CD4-positive, alpha-beta T cell treated with Interleukin-2 at 100 ng/mL for 4 hours (primary cell): ENCODE results near the gene SPATA9.
"Not testable (repeated sequence)": the region's sequence is repeated elsewhere in the genome, so short reads cannot be mapped to it uniquely, and the experiment has no call there.

Experiments
- DNase-seq: peaks from one replicate; pipeline ENCODE4 v3.0.0-alpha.2; 2020; ENCODE audit warnings: low spot score

The SPATA9 gene

DNA sequence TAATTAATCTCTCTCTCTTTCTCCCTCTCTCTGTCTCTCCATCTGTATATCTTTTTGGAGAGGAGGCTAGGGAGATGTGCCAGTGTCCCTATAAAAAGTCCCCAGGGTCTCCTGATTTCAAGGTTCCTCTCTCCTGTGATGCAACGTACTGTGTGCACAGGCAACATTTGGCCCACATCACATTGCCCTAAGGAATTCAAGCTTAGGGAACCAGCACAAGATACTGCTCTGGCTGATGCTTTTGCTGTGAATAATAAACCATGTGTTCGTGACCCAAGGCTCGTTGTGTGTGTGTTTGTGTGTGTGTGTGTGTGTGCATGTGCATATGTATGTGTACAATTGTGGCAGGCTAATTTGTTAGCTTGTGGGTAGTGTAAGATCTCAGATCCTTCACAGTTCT, 9.7 kb downstream of the SPATA9 start:
- no peak for DNase-seq

DNA sequence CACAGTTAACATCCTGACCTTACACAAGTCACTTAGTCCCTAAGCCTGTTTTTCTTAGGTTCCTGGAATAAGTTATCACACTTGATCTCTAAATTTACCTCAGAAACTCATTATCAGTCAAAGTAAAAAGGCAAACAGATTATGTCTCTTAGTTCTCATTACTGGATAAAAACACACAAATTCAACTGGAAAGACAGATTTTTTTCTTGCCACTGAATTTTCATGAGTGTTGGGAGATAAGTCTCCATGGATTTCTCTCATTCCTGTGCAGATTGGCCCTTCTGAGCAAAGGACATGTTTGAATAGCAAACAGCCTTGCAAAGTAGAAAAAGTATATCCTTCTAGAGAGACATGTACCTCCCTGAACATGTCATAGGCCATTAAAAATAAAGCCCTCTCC, 10.2 kb downstream of the SPATA9 start:
- no peak for DNase-seq

DNA sequence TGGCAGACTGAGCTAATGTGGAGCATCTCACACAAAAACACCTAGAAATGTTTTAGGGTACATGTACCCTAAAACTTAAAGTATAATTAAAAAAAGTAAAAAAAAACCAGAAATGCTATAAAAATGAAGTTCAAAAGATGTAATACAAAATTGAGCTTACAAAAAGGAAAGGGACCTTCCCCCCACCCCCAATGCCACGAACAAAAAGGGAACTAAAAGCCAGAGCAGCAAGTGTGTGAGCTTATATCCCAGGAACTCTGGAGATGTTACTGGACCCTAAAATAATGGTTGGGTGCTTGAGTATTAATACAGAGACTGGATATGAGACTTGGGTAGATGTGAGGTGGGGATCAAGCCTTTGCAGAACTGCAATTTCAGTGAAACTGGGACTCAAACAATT, 11.0 kb downstream of the SPATA9 start:
- no peak for DNase-seq

DNA sequence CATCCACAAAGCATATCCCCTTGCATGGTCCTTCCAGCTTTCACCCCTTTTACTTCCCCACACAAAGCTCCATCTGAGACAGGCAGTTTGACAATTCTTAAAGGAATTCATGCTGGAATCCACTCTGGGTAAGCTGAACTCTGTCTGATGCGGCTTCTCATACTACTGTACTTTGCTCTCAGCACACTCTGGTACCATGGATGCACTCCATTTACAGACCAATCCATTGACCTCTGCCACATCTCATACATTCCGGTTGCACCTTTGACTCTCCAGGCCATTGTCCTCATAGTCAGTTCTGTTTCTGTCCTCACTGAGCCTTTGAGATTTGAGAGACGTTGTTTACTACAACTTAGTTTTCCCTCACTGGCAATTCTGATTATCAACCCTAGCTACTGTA, 12.2 kb downstream of the SPATA9 start:
- DNase-seq: no peak

DNA sequence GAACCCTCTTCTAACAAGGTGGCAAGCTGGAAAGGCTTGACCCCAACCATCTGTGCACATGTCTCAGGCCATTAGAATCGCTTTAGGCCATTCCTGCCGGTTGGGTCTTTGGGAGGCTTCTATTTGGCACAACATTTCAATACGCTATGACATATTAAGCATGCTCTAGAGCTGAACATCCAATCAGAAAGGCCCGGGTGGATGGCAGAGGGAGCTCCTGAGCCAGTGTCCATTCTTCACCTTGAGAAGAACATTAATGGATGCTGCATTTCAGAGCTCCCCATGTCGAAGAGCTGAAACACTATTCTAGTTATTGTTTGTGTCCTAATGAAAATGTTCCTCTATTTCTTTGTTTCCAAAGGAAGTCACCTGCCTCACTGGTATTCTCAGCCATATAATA, 12.8 kb downstream of the SPATA9 start:
- DNase-seq: no peak

DNA sequence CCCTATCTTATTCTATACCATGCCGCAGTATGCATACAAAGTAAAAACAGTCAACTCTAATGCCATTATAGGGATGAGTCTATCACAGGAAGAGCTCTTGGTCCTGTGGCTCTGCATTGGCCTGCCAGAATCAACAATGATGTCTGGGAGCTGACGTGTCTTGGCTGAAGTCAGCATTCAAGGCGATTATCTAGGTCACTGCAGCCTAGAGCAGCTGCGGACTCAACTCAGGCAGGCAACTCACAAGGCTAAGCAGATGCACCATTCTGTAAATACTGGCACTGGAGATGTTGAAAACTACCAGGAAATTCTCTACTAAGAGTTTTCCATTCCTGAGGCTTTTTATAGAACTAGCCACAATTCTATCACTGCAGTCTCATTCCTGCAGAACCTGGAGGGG, 13.3 kb downstream of the SPATA9 start:
- DNase-seq: no peak

DNA sequence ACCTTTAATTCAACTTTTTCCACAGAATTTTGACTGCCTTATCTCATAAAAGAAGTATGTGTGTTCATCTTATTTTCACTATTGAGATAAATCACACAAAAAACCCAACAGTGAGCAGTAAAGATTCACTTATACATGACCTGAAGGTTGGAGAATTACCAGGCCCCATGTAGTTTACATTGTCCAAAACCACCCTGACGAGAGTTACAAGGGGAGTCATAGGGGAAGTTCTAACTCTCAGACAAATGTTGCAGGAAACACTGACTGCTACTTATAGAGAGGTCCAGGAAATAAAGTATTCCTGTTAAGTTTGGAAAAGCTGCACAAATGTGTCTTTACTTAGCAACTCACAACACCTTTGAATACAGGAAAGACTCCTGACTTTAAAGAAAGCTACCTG, 14.1 kb downstream of the SPATA9 start:
- no peak for DNase-seq

DNA sequence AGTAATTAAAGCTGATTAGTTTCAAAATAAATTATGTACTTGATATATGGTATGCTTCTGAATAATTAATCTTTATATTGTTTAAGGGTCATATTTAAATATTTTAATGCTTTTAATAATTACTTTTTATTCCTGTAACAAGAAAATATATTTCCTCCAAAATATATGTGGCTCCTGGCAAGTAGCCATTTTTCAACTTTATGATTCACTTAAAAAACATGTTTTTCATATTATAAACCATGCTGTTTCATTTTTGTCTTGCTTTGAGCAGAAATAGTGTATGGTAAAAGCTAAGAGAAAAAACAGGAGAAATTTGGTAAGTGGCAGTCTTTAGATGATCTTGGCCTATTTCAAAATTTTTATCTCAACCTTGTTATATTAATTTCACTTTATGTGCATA, 14.6 kb downstream of the SPATA9 start:
- no peak for DNase-seq

DNA sequence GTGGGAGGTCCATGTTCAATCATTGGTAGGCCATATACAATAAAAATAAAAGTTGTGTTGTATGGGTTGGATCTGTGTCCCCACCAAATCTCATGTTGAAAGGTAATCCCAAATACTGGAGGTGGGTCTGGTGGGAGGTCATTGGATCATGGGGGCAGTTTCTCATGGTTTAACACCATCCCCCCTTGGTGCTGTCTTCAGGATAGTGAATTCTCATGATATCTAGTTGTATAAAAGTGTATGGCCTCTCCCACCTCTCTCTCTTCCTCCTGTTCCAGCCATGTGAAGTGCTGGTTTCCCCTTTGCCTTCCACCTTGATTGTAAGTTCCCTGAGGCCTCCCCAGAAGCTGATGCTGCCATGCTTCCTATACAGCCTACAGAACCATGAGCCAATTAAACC, 15.1 kb downstream of the SPATA9 start:
- no peak for DNase-seq

DNA sequence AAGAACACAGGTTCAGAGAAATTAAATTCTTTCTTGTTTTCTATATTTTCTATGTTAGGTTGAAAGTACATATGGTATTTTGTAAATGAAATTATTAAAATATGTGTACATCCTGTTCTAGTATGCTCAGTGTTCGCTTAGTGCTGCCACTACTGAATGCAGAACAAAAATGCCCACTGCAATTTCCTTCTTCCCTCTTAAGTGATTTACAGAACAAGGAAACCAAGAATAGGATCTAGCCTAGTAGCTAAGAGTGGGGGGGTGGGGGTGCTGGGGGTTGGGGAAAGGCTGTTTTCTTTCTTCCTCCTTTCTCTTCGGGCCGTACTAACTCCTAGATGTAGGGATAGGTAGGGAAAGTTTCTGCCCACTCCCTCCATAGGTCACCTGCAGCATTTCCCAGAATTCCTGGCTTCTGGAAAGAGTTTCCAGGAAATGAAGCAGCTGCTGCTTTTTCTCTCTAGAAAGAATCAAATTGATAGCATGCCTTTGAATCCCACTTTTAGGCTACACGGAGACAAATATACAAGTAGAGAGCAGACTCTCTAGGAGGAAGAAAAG, 15.7 kb downstream of the SPATA9 start:
- no peak for DNase-seq

DNA sequence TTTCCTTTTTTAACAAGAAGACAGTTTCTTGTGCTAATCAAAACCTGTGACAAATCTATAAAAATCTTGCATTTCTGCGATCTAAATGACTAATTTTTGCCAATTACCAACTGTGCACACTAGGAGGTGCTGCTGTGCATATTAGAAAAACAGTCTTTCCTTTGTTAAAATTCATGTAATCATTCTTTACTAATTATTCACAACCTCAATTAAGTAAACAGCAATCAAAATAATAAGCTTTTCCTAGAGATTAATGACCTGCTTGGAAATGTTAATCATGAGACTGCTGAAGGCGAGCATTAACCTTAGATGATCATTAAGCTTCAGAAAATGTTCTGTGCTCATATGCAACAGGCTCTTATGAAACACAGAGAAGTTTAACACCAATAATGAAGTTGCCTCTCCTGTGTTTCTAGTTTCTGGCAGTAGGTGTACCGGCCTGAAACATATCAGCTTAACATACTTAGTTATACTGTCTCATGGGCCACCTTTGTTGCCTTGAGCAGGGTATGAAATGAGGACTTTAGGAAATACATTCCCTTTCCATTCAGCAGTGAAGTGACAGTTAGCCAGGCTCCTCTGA, 18.5 kb downstream of the SPATA9 start:
- DNase-seq: peak; percentile 56

DNA sequence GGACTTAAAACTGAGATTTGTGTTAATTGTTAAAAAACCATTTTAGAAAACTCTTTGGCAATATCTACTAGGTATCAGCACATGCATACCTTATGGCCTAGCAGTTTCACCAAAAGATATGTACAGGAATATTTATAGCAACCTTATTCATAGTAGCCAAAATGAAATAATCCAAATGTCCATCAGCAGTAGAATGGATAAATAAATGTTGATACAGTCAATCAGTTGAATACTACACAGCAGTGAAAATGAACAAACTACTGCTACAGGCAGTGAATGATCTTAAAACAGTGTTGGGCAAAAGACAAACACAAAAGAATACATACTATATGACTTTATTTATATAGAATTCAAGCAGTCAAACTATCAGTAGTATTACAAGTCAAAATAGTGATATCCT, 19.8 kb downstream of the SPATA9 start:
- DNase-seq: no peak

DNA sequence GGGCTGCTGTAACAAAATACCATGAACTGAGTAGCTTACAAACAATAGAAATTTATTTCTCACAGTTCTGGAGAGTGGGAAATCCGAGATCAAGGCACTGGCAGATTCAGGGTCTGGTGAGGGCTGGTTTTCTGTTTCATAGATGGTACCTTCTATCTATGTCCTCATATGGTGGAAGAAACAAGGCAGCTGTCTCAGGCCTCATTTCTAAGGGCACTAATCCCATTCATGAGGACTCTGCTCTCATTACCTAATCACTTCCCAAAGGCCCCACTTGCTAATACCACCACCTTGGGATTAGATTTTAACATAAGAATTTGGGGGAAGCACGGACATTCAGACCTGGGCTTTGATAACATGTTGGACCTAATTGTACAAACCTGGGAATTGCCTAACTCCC, 22.7 kb downstream of the SPATA9 start:
- DNase-seq: no peak

DNA sequence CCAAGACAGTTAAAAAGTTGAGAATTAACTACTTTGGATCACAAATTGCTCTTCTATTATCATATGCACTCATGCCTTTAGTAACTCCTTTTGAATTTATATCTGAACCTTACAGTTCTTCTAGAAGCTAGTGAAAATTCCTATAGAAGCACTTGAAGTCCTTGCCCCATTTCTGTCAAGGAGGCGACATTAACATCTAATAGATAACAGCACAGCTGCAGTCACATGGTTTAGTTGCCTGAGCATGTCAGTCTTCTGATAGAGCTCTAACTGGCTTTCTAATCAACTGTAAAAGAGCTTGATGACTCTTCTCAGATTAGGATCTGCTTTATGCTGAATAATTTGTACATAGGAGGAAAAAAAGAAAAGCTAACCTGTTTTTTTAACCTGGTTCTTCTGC, 27.2 kb downstream of the SPATA9 start:
- no peak for DNase-seq

DNA sequence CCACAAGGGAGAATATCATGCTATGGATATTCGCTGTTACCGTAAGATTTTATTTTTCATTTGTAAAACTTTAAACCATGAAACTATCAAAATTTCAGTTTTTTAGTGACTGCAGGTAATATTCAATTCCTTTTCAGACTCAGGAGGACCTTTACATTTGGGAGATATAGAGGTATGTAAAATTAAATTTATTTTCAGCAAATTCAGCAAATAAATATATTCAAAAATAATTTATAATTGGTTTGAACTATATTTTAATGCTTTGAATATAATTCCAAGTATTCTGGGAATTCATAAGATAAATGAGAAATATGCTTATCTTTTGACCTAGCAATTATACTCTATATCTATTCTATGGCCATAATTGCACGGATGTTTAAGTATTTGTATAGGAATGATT, 28.6 kb downstream of the SPATA9 start:
- no peak for DNase-seq

DNA sequence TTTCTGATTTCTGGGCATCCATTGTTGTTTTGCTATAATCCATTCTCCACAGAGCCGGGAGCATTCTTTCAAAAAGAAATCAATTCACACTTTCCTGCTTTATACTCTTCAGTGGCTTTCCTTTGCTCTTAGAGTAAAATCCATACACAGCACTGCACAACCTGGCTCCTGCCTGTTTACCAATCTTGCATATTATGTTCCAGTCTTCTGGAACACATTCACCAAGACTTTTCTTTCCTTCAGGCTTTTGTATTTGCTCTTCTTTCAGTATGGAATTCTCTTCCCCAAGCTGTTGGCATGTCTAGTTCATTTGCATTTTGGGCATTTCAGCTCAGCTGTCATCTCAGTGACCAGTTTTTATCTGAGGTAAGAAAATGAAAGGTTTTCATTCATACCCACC, 29.9 kb downstream of the SPATA9 start:
- no peak for DNase-seq

DNA sequence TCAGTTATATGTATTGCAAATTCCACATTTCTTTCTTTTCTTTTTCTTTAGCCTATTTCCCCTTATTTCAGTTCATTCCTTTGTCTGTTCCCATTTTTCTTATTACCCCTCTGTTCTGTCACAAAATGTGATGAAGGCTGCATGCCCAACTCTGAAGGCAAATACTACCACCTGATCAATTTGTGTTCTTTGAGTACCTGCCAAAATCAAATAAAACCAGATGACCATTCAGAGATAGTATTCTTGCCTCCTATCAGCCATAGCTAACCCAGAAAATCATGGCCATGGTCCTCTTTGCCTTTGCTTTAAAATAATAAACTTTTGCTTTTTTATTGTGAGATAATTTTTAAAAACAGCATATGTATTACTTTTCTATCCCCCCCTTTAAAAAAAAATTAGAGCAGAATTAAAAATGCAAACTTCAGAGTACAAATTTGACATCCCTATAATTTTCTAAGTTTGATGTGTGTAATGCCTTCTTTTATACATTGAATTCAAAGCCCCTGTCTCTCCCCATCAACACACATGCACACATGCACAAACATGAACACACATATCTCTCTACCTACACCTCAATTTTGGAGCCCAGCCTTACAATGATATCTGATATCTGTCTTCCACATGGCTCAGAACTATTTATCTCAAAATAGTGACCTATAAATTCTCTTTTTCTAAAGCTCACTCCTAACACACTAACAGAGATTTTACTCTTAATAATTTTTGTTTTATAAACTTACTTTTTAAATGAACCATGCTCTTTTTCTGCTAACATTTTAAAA, 32.8 kb downstream of the SPATA9 start:
- DNase-seq: no peak

DNA sequence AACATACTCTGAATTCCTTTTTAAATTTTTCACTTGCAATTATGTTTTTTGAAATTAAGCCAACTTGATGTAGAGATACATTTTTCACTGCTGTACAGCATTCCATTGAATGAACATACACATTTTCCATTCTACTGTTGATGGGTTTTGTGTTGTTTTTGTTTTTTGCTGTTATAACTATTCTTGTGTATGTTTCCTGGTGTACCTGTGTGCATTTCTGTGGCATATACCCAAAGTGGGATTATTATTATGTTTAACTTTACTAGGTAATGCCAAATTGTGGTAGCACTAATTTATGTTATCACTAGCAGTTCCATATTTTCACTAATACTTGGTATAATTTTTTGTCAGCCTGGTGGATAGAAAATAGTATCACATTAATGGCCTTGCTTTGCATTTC, 33.5 kb downstream of the SPATA9 start:
- no peak for DNase-seq

DNA sequence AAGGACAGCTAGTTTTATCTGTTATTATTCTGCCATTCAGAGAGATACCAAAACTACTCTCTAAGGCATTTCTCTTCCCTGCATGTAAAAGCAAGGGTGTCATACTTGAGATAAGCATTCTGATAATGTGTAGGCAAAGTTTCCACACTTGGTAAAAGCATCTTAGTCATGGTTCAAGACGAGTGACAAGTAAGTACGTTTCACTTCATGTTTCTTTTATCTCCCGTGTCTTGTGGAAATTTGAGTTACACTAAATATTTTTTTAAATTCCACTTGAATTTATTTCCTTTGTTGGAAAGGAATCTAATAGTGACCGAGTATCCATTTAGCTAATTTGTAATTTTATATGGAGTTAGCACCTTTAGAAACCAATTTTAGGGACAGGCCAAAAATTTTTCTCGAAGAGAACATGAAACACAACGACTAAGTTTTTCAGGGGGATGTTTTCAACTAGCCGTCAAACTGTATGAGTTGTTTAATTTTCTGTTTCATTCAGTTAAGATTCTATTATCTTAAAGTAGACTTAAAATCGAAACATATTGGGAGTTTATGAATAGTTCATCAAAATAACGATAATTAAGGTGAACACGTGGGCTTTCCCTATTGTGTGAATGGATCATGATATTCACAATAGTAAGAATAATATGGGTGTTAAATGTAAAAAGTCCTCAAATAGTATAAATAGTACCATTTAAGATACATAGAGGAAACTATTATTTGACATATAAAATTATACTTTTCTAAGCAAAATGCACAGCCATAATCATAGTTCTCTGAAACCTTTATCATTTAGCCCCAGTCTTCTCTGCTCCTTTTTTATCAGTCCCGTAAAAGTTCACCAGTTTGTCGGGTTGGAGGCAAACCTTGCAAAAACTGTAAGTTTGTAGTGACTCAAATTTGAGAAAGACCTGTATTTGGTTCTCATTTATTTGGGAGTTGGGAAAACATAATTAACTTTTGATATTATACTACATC, 34.6 kb downstream of the SPATA9 start:
- DNase-seq: peak; percentile 29

DNA sequence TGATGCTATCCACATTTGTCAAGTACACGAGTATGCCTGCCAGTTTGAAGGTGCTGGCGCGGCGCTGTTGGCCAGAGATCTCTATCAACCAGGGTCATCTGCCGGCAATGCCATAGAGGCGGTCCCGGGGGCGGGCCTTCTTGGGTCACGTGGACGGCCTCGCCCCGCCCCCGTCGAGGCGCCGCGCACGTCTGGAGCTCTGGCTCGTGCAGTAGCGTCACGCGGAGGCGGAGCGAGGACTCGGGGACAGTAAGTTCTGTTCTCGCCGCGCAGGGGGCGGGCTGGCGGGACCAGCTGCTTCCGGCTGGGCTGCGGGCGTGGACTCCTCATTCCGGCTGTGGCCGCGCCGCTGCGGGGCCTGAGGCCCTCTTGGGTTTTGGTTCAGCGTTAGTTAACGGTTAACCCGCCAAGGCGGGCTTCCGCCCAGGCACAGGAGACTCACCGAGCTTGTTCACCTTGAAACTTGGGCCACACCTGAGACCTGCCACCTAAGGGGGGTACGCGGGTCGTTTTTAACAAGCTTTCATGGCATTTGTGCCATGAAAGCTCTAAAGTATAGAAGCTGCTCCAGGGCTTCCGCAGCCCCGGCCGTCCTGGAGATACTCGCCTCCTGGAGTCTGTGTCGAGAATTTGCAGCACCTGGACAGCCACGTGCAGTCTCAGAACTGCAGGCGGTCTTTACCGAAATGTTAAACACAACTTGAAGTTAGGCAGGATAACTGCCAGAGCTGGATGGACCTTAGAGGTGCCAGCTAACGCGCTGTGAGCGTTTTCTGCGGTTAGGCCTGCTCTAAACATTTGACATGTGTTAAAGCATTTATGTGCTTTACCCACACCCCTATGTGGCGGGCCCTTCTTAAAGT, 36.0 kb downstream of the SPATA9 start, which contains the start of gene RFESD:
RFESD (plus strand) TSS at position 209 of the 863 bp plus-strand sequence. CDS start 5,495 bp downstream, outside the sequence.
- DNase-seq: peak; percentile 91

DNA sequence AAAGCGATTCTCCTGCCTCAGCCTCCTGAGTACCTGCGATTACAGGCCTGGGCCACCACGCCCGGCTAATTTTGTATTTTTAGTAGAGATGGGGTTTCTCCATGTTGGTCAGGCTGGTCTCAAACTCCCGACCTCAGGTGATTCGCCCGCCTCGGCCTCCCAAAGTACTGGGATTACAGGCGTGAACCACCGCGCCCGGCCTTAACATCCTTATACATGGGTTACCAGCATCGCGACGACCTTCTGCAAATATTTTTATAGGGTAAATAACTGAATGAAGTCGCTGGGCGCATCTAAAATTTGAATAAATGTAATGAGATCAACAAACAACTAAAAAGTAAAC, 36.6 kb downstream of the SPATA9 start:
- DNase-seq: not testable (repeated sequence)
